HepG2 (cell line): ENCODE measurements around the gene SYNPO. TPM values are rescaled to one million over a fixed set of nuclear protein-coding genes. Genes with fewer than 3 reads are reported as not detected.
A peak's percentile ranks its signal among the peaks of the same experiment; 100 is the strongest.

ENCODE experiments used
- BCL6 ChIP-seq: IDR thresholded peaks from 2 replicates; pipeline ENCODE4 v1.6.1; 2016; ENCODE audit warnings: missing genetic modification reagents, missing compliant biosample characterization
- CSRNP1 ChIP-seq: sonication (generic); formaldehyde crosslinking; IDR thresholded peaks from 2 replicates; pipeline ENCODE4 v1.8.1; 2023; ENCODE audit warnings: mild to moderate bottlenecking, missing genetic modification reagents
- HOXA3 ChIP-seq: sonication (generic); formaldehyde crosslinking; IDR thresholded peaks from 2 replicates; pipeline ENCODE4 v1.5.0; 2020; ENCODE audit warnings: missing genetic modification reagents
- ISL2 ChIP-seq: sonication (generic); formaldehyde crosslinking; IDR thresholded peaks from 2 replicates; pipeline ENCODE4 v1.5.0; 2020; ENCODE audit warnings: missing genetic modification reagents
- LCORL ChIP-seq, 2 experiments: fragments of 450-650 bp in 1 of 2; sonication (generic) in 1 of 2; formaldehyde crosslinking in 1 of 2; IDR thresholded peaks; 2 replicates each; pipeline versions ENCODE4 v1.5.0 to v1.6.1; 2017 to 2020; ENCODE audit warnings: antibody characterized with exemption in 1 of 2, missing genetic modification reagents in 1 of 2
- MTF1 ChIP-seq: sonication (generic); formaldehyde crosslinking; IDR thresholded peaks from 2 replicates; pipeline ENCODE4 v1.5.0; 2020; ENCODE audit warnings: missing genetic modification reagents
- PHB2 ChIP-seq: fragments of 450-650 bp; IDR thresholded peaks from 2 replicates; pipeline ENCODE4 v1.6.1; 2018; ENCODE audit not compliant: partially characterized antibody
- RXRB ChIP-seq: IDR thresholded peaks from 2 replicates; pipeline ENCODE4 v1.6.1; 2016; ENCODE audit warnings: borderline replicate concordance, missing genetic modification reagents, missing compliant biosample characterization
- THRA ChIP-seq: sonication (generic); formaldehyde crosslinking; IDR thresholded peaks from 2 replicates; pipeline ENCODE4 v1.4.0; 2020; ENCODE audit warnings: missing genetic modification reagents, borderline replicate concordance
- ZBTB1 ChIP-seq: sonication (generic); formaldehyde crosslinking; IDR thresholded peaks from 2 replicates; pipeline ENCODE4 v1.4.0; 2020; ENCODE audit warnings: missing genetic modification reagents, borderline replicate concordance
- polyA plus RNA-seq, 8 experiments: library from polyadenylated mRNA; depleted of rRNA in 3 of 8; stranded (reverse) in 7 of 8; unstranded in 1 of 8; fragments of >200 nt; fragmentation: Illumina TruSeq in 4 of 8; extraction: Trizol in 4 of 8; gene quantifications; 2 replicates each; pipeline versions ENCODE4 v1.2.1 to v1.2.3, GENCODE V29; 2011 to 2016; ENCODE audit warnings: low read depth in 4 of 8, missing spikeins in 1 of 8, mixed read lengths in 1 of 8; ENCODE audit not compliant: insufficient read depth in 1 of 8
- total RNA-seq, 5 experiments: library from RNA; depleted of rRNA; stranded (reverse); fragments of >200 nt; fragmentation: Illumina TruSeq; extraction: Trizol; gene quantifications; 2 replicates each; pipeline ENCODE4 v1.2.3, GENCODE V29; 2016; ENCODE audit warnings: low read depth in 1 of 5
- TF ChIP-seq, protein P1 (sequence below): sonication (generic); formaldehyde crosslinking; IDR thresholded peaks from 2 replicates; pipeline ENCODE4 v1.4.0; 2020; ENCODE audit warnings: missing genetic modification reagents, borderline replicate concordance
- TF ChIP-seq, protein P2 (sequence below): sonication (generic); formaldehyde crosslinking; IDR thresholded peaks from 2 replicates; pipeline ENCODE4 v1.4.0; 2020; ENCODE audit warnings: missing genetic modification reagents; ENCODE audit errors: not compliant biosample characterization
- TF ChIP-seq, protein P3 (sequence below): sonication (generic); formaldehyde crosslinking; IDR thresholded peaks from 2 replicates; pipeline ENCODE4 v1.5.1; 2020; ENCODE audit warnings: mild to moderate bottlenecking, missing genetic modification reagents, moderate library complexity

SYNPO gene
- total and polyA plus RNA-seq, 2 of the 13 experiments (the other 11 are each of a cell fraction or from before 2014, with no cell fraction given) = 0.09 to 0.30 TPM

GRCh38 chr5:150637245-150638052, 3.0 kb upstream of the SYNPO start (continued):
- TF ChIP-seq, protein P1, sequence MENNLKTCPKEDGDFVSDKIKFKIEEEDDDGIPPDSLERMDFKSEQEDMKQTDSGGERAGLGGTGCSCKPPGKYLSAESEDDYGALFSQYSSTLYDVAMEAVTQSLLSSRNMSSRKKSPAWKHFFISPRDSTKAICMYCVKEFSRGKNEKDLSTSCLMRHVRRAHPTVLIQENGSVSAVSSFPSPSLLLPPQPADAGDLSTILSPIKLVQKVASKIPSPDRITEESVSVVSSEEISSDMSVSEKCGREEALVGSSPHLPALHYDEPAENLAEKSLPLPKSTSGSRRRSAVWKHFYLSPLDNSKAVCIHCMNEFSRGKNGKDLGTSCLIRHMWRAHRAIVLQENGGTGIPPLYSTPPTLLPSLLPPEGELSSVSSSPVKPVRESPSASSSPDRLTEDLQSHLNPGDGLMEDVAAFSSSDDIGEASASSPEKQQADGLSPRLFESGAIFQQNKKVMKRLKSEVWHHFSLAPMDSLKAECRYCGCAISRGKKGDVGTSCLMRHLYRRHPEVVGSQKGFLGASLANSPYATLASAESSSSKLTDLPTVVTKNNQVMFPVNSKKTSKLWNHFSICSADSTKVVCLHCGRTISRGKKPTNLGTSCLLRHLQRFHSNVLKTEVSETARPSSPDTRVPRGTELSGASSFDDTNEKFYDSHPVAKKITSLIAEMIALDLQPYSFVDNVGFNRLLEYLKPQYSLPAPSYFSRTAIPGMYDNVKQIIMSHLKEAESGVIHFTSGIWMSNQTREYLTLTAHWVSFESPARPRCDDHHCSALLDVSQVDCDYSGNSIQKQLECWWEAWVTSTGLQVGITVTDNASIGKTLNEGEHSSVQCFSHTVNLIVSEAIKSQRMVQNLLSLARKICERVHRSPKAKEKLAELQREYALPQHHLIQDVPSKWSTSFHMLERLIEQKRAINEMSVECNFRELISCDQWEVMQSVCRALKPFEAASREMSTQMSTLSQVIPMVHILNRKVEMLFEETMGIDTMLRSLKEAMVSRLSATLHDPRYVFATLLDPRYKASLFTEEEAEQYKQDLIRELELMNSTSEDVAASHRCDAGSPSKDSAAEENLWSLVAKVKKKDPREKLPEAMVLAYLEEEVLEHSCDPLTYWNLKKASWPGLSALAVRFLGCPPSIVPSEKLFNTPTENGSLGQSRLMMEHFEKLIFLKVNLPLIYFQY (CRISPR knock-in tag) = no peak
- peak; percentile 35; the same call in 1 of the 2 replicates for TF ChIP-seq BCL6
- 0 out of 2 replicates have a peak, but pooled peaks have one; percentile 40 for TF ChIP-seq RXRB (CRISPR knock-in tag)
- TF ChIP-seq, protein P2, sequence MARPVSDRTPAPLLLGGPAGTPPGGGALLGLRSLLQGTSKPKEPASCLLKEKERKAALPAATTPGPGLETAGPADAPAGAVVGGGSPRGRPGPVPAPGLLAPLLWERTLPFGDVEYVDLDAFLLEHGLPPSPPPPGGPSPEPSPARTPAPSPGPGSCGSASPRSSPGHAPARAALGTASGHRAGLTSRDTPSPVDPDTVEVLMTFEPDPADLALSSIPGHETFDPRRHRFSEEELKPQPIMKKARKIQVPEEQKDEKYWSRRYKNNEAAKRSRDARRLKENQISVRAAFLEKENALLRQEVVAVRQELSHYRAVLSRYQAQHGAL (CRISPR knock-in tag) = no peak
- TF ChIP-seq, protein P3, sequence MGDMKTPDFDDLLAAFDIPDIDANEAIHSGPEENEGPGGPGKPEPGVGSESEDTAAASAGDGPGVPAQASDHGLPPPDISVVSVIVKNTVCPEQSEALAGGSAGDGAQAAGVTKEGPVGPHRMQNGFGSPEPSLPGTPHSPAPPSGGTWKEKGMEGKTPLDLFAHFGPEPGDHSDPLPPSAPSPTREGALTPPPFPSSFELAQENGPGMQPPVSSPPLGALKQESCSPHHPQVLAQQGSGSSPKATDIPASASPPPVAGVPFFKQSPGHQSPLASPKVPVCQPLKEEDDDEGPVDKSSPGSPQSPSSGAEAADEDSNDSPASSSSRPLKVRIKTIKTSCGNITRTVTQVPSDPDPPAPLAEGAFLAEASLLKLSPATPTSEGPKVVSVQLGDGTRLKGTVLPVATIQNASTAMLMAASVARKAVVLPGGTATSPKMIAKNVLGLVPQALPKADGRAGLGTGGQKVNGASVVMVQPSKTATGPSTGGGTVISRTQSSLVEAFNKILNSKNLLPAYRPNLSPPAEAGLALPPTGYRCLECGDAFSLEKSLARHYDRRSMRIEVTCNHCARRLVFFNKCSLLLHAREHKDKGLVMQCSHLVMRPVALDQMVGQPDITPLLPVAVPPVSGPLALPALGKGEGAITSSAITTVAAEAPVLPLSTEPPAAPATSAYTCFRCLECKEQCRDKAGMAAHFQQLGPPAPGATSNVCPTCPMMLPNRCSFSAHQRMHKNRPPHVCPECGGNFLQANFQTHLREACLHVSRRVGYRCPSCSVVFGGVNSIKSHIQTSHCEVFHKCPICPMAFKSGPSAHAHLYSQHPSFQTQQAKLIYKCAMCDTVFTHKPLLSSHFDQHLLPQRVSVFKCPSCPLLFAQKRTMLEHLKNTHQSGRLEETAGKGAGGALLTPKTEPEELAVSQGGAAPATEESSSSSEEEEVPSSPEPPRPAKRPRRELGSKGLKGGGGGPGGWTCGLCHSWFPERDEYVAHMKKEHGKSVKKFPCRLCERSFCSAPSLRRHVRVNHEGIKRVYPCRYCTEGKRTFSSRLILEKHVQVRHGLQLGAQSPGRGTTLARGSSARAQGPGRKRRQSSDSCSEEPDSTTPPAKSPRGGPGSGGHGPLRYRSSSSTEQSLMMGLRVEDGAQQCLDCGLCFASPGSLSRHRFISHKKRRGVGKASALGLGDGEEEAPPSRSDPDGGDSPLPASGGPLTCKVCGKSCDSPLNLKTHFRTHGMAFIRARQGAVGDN = 0 out of 2 replicates have a peak, but pooled peaks have one; percentile 20
- TF ChIP-seq CSRNP1 (CRISPR knock-in tag) = no peak
- TF ChIP-seq ZBTB1 (CRISPR knock-in tag) = no peak
- TF ChIP-seq MTF1 (CRISPR knock-in tag) = peak; percentile 76; the same call in 1 of the 2 replicates
- no peak for TF ChIP-seq LCORL (IDR thresholded peaks at IDR 0.05)
- TF ChIP-seq LCORL (CRISPR knock-in tag; IDR thresholded peaks at IDR 0.05) = no peak
- peak; percentile 19; the same call in 1 of the 2 replicates for TF ChIP-seq THRA
- 0 out of 2 replicates have a peak, but pooled peaks have one; percentile 24 for TF ChIP-seq HOXA3 (CRISPR knock-in tag)
- no peak for TF ChIP-seq PHB2
- 0 out of 2 replicates have a peak, but pooled peaks have one; percentile 40 for TF ChIP-seq ISL2 (CRISPR knock-in tag)
